PFSK-1 (cell line): ENCODE measurements around the gene COG7.

Experiments used
- POLR2AphosphoS5 ChIP-seq: IDR thresholded peaks from 2 replicates; pipeline ENCODE4 v1.6.1; 2012; ENCODE audit warnings: low read depth, mild to moderate bottlenecking, control low read depth, low read length, moderate library complexity
- TAF1 ChIP-seq: IDR thresholded peaks from 2 replicates; pipeline ENCODE4 v1.6.1; 2012; ENCODE audit warnings: low read length, control low read depth, borderline replicate concordance; ENCODE audit not compliant: insufficient read depth

GRCh38 chr16:23345237-23345636 lies 107.8 kb downstream of the COG7 start:
- TF ChIP-seq POLR2AphosphoS5 (no peak), TAF1 (no peak)
